ENCODE measurements around the gene SETD7. TPM values are rescaled to one million over a fixed set of nuclear protein-coding genes. Genes with fewer than 3 reads are reported as not detected.

SETD7 gene
- total RNA-seq, 1 donor from 2014 or later = 51.8 TPM

DNA sequence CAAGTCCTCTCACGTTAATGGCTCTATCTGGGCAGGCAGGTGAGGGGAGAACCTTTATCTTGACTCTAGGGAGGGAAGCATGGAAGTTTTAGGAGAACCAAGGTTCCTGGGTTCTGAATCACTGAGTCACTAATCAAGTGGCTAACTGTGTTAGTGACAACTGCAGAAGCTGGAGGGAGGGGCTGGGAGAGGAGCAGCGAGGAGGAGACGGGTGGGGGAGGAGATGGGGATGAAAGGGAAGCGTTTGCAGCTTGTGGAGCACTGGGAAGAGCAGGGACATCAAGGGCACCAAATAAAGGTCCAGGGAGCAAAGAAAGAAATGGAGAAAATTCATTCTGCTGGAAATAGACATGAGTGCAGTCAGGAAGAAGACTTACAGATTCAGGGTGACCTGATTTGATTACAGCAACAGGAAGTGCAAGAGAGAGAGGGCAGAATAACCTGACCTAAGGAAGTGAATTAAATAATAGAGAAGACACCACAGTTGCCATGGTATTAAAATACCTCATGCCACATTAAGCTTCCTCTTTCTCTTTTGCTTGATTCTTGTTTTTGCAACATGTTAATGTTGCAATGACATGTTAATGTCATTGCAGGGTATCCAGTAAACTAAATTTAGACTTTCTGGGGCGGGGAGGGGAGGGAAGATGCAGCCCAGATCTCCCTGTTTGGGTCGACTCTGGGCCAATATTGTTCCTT is 4.5 kb upstream of the SETD7 start:
- peaks cover 22% of the 10 kb centered on the region for H3K4me1 ChIP-seq
- DNase-seq (ENCODE audit: extremely low spot score in 2 of 2) = no peak
- no peaks in the 10 kb centered on the region for H3K27me3 ChIP-seq
- no peaks in the 10 kb centered on the region for H3K9me3 ChIP-seq
- intact Hi-C loops (cut with DNase I) = no loop called here
- TF ChIP-seq POLR2A (IDR thresholded peaks at IDR 0.05) (no peak), POLR2AphosphoS5 (IDR thresholded peaks at IDR 0.05; ENCODE audit: insufficient read depth in 1 of 2, low read depth in 1 of 2) (no peak)
- TF ChIP-seq, protein P1, sequence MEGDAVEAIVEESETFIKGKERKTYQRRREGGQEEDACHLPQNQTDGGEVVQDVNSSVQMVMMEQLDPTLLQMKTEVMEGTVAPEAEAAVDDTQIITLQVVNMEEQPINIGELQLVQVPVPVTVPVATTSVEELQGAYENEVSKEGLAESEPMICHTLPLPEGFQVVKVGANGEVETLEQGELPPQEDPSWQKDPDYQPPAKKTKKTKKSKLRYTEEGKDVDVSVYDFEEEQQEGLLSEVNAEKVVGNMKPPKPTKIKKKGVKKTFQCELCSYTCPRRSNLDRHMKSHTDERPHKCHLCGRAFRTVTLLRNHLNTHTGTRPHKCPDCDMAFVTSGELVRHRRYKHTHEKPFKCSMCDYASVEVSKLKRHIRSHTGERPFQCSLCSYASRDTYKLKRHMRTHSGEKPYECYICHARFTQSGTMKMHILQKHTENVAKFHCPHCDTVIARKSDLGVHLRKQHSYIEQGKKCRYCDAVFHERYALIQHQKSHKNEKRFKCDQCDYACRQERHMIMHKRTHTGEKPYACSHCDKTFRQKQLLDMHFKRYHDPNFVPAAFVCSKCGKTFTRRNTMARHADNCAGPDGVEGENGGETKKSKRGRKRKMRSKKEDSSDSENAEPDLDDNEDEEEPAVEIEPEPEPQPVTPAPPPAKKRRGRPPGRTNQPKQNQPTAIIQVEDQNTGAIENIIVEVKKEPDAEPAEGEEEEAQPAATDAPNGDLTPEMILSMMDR (IDR thresholded peaks at IDR 0.05) = no peak
- no peaks in the 10 kb centered on the region for H3K36me3 ChIP-seq
- H3K27ac ChIP-seq = peak overlapping the region; percentile 42
- no peak overlapping the region for H3K4me3 ChIP-seq

DNA sequence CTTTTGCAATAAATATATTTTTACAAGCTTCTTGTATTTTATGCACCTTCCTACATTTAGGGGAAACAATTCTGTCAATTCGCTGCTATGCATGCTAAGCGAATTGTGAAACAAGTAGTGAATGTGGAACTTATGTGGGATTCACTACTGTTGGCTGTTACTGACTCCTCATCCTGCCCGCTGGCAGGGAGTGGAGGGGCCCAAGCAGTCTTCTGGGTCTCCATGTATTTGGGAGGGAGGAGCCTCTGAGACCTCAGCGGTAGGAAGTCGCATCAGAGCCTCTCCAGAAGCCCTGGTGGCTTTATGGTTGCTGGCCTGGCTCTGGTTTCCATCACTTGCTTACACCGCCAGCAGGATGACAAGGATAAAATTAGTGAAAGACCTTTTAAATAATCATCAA is 3.7 kb upstream of the SETD7 start:
- peaks cover 22% of the 10 kb centered on the region for H3K4me1 ChIP-seq
- no peak overlapping the region for H3K27ac ChIP-seq
- no peak overlapping the region for H3K4me3 ChIP-seq
- no peaks in the 10 kb centered on the region for H3K36me3 ChIP-seq
- TF ChIP-seq, protein P1 (IDR thresholded peaks at IDR 0.05) = no peak
- TF ChIP-seq POLR2AphosphoS5 (IDR thresholded peaks at IDR 0.05; ENCODE audit: insufficient read depth in 1 of 2, low read depth in 1 of 2) (no peak), POLR2A (IDR thresholded peaks at IDR 0.05) (no peak)
- no peak for DNase-seq (ENCODE audit: extremely low spot score in 2 of 2)
- H3K27me3 ChIP-seq = no peaks in the 10 kb centered on the region
- intact Hi-C loops (cut with DNase I) = no loop called here
- H3K9me3 ChIP-seq = no peaks in the 10 kb centered on the region

DNA sequence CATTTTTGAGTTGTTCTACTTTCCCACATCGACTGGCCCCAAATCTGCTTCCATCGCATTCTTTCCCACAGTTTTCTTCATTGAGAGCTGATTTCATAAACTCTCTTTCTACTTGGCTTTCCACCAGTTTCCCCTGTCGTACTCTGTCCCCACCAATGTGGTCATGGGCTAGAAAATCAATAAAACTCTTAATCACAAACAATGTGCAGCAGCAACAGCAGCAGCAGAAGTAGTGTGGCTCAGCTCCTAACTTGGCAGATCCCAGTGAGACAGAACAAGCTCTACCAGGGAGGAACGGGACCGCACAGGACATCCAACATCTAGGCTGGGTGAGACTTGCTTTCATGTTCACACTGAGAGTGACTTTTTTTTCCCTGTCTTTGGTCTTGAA is 3.1 kb upstream of the SETD7 start:
- no peaks in the 10 kb centered on the region for H3K36me3 ChIP-seq
- H3K9me3 ChIP-seq = no peaks in the 10 kb centered on the region
- H3K4me3 ChIP-seq = no peak overlapping the region
- no peaks in the 10 kb centered on the region for H3K27me3 ChIP-seq
- intact Hi-C loops (cut with DNase I) = no loop called here
- DNase-seq (ENCODE audit: extremely low spot score in 2 of 2) = no peak
- H3K4me1 ChIP-seq = peaks cover 28% of the 10 kb centered on the region
- H3K27ac ChIP-seq = peak overlapping the region; percentile 45
- TF ChIP-seq, protein P1 (IDR thresholded peaks at IDR 0.05) = no peak
- TF ChIP-seq POLR2AphosphoS5 (IDR thresholded peaks at IDR 0.05; ENCODE audit: insufficient read depth in 1 of 2, low read depth in 1 of 2) = no peak
- TF ChIP-seq POLR2A (IDR thresholded peaks at IDR 0.05) = no peak

DNA sequence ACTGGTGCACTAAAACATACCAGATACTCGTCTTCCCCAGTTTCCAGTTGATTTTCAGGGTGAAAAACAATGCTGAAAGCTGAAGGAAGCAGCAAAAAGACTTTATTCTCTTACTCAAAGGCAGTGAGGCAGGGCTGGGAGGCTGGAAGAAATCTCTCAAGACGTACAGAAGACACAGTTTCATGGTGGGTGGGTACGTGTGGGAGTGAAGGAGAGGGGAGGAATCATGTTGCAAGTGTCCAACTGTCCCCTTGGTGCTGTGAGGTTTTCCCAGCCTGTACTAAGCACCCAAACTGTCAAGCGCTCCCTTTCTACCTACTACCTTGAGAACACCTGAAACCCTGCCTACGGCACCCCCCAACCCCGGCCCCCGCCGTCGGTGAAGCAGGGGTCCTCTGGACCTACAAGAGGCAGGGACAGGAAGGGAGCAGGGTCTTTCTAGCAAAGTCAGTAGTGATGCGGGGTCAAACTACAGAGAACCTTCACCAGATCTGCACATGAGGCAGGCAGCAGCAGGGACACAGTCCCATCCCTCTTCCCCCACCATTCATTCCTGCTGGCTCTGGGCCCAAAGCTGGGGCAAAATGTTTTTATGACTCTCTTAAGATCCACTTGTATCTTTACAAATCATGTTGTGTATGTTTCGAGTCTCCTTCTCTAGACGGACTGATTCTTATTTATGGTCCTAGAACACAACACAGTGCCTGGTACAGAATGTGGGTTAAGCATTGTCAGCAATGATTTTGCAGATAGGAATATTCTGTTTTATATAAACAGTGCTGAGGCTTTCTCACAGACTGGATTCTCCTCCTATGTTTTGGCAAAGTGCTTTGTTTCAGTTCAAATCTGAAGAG is 2.4 kb upstream of the SETD7 start:
- DNase-seq (ENCODE audit: extremely low spot score in 2 of 2) = no peak
- Histone ChIP-seq H3K27ac (peak overlapping the region; percentile 2), H3K9me3 (no peaks in the 10 kb centered on the region), H3K4me3 (no peak overlapping the region), H3K27me3 (no peaks in the 10 kb centered on the region), H3K4me1 (peaks cover 34% of the 10 kb centered on the region), H3K36me3 (no peaks in the 10 kb centered on the region)
- intact Hi-C loops (cut with DNase I) = no loop called here
- TF ChIP-seq, protein P1 (IDR thresholded peaks at IDR 0.05) = no peak
- no peak for TF ChIP-seq POLR2AphosphoS5 (IDR thresholded peaks at IDR 0.05; ENCODE audit: insufficient read depth in 1 of 2, low read depth in 1 of 2)
- TF ChIP-seq POLR2A (IDR thresholded peaks at IDR 0.05) = no peak

Data from vagina (tissue), 2 donors.